ENCODE measurements around the gene NCOA7.

GRCh38 chr6:125853756-125854155, 63.0 kb downstream of the NCOA7 start:
- TF ChIP-seq CHD2 (IDR thresholded peaks at IDR 0.05; ENCODE audit: borderline replicate concordance, low read depth, low read length) (no peak), BRCA1 (IDR thresholded peaks at IDR 0.05; ENCODE audit: low read depth, low read length) (no peak), FOXK2 (IDR thresholded peaks at IDR 0.05) (no peak), IRF3 (IDR thresholded peaks at IDR 0.05) (no peak), ZBTB33 (IDR thresholded peaks at IDR 0.05) (no peak), TAF1 (IDR thresholded peaks at IDR 0.05; ENCODE audit: borderline replicate concordance, low read depth, low read length) (no peak), POLR2A (IDR thresholded peaks at IDR 0.05; ENCODE audit: low read depth, low read length) (no peak), USF2 (IDR thresholded peaks at IDR 0.05; ENCODE audit: borderline replicate concordance, low read depth, low read length) (no peak)

All from GM12878 (cell line).